AG04450 (cell line): ENCODE results near the gene TNNC1. TPM values are rescaled to one million over a fixed set of nuclear protein-coding genes. Genes with fewer than 3 reads are reported as not detected.

Source experiments
- CTCF ChIA-PET: fragments of 300-600, 350-600 bp; formaldehyde crosslinking; extraction: SDS; loops from one replicate; lab custom pipeline; 2022; ENCODE audit warnings: antibody characterized with exemption, inconsistent platforms; lab: Charles Lee
- POLR2A ChIA-PET: fragments of 350-600 bp; formaldehyde crosslinking; extraction: SDS; loops from one replicate; lab custom pipeline; 2021; ENCODE audit warnings: antibody characterized with exemption, inconsistent platforms; lab: Yijun Ruan, JAX
- DNase-seq: peaks from one replicate; pipeline ENCODE4 v3.0.0-alpha.2; 2011; ENCODE audit warnings: low read depth, low spot score
- H3K27ac ChIP-seq: one replicate; pipeline ENCODE4 v1.5.1; 2012; ENCODE audit warnings: low read depth, low read length, control low read depth
- H3K27me3 ChIP-seq: one replicate; pipeline ENCODE4 v1.6.0; 2012; ENCODE audit warnings: low read length; ENCODE audit not compliant: control insufficient read depth, insufficient read depth
- H3K4me3 ChIP-seq: 2 replicates; pipeline ENCODE4 v1.5.1; 2011; ENCODE audit warnings: mild to moderate bottlenecking, low read depth, low read length, control low read depth
- H3K9me3 ChIP-seq: 2 replicates; pipeline ENCODE4 v1.5.1; 2012; ENCODE audit warnings: low read length; ENCODE audit not compliant: control insufficient read depth, insufficient read depth
- polyA plus RNA-seq: library from polyadenylated mRNA; depleted of rRNA; stranded (reverse); fragments of >200 nt; gene quantifications from 2 replicates; pipeline ENCODE4 v1.2.3, GENCODE V29; 2011
- TF ChIP-seq, protein P1 (sequence below): IDR thresholded peaks from 2 replicates; pipeline ENCODE4 v1.5.1; 2011; ENCODE audit warnings: low read depth, low read length, control low read depth, inconsistent platforms

Gene TNNC1
- polyA plus RNA-seq, 1 experiment, result 1.7 TPM

DNA sequence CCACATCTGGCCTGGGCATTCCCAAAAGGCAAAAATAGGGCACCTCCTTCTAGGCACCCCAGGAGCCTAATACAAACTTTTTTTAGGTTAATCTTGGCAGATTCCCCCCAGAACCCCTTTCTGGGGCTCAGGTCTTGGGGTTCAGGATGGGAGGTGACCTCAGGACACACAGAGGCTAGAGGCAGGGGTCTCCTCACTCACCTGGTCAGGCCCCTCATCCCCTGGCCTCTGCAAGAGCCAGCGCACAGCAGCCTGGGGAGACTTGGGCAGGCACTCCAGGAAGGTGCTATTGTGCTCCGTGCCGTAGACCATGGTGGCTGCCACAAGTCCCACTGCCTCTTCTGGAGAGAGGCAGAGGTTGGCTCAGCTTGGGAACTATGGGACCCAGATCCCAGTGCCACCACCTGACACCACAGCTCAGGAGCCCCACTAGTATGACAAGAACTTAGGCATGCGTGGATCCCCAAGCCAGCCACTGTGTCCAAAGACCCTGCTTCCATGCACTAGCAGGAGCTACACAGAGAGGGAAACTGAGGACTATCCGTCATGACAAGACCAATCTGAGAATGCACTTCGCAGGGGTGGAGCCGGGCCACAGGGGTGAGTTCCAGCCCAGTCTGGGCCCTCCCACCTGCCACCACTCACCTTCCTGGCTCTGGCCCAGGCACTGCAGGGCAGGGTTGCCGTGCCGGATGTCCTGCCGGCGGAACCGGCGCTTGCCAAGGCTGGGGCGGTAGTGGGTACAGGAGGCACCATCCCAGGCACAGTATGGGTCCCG, 16.3 kb downstream of the TNNC1 start:
- H3K27ac ChIP-seq, result no peak overlapping the region
- no peak overlapping the region for H3K4me3 ChIP-seq
- CTCF ChIA-PET, result interaction anchor here (1.1 to 2.9 kb wide), 2 partner anchors 9 to 25 kb away, joined by 7 to 10 read pairs; no protein-coding TSS in a partner anchor
- DNase-seq, result no peak
- no peaks in the 10 kb centered on the region for H3K9me3 ChIP-seq
- POLR2A ChIA-PET, result no interaction called here
- peaks cover 18% of the 10 kb centered on the region for H3K27me3 ChIP-seq
- TF ChIP-seq, protein P1, sequence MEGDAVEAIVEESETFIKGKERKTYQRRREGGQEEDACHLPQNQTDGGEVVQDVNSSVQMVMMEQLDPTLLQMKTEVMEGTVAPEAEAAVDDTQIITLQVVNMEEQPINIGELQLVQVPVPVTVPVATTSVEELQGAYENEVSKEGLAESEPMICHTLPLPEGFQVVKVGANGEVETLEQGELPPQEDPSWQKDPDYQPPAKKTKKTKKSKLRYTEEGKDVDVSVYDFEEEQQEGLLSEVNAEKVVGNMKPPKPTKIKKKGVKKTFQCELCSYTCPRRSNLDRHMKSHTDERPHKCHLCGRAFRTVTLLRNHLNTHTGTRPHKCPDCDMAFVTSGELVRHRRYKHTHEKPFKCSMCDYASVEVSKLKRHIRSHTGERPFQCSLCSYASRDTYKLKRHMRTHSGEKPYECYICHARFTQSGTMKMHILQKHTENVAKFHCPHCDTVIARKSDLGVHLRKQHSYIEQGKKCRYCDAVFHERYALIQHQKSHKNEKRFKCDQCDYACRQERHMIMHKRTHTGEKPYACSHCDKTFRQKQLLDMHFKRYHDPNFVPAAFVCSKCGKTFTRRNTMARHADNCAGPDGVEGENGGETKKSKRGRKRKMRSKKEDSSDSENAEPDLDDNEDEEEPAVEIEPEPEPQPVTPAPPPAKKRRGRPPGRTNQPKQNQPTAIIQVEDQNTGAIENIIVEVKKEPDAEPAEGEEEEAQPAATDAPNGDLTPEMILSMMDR, result no peak

DNA sequence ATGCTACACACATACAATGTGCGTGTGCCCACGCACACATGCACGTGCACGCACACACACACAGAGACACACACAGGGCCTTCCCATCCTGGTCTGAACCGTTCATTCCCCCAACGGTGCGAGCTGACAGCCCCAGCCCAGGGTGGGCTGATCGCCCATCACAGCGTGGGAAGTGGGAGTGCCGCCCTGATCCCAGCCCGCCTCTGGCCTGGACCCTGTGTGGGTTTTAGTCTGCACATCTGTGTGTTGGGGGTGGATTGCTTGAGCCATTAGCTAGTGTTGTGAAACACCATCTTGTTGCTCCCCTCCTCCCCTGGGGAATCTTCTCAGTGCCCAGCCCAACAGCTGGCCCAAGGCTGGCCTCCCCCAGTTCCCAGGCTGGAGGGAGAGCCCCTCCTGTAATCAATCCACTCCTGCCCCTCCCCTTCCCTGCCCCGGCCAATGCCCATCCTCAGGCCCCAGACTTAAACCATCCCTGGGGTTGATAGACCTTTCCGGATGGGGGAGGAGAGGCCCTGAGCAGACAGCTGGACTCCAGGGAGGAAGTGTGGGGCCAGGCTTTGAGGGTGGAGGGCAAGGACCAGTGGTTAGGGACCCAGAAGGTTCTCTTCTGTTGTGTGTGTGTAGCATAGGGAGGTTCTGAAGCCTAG, 17.2 kb downstream of the TNNC1 start:
- peak; percentile 32 for DNase-seq
- ChIA-PET POLR2A (no interaction called here), CTCF (interaction anchor here (0.7 to 2.9 kb wide), 3 partner anchors 8 to 25 kb away, joined by 3 to 10 read pairs (median 3); no protein-coding TSS in a partner anchor)
- no peak overlapping the region for H3K27ac ChIP-seq
- TF ChIP-seq, protein P1, result no peak
- no peak overlapping the region for H3K4me3 ChIP-seq
- peaks cover 20% of the 10 kb centered on the region for H3K27me3 ChIP-seq
- no peaks in the 10 kb centered on the region for H3K9me3 ChIP-seq

DNA sequence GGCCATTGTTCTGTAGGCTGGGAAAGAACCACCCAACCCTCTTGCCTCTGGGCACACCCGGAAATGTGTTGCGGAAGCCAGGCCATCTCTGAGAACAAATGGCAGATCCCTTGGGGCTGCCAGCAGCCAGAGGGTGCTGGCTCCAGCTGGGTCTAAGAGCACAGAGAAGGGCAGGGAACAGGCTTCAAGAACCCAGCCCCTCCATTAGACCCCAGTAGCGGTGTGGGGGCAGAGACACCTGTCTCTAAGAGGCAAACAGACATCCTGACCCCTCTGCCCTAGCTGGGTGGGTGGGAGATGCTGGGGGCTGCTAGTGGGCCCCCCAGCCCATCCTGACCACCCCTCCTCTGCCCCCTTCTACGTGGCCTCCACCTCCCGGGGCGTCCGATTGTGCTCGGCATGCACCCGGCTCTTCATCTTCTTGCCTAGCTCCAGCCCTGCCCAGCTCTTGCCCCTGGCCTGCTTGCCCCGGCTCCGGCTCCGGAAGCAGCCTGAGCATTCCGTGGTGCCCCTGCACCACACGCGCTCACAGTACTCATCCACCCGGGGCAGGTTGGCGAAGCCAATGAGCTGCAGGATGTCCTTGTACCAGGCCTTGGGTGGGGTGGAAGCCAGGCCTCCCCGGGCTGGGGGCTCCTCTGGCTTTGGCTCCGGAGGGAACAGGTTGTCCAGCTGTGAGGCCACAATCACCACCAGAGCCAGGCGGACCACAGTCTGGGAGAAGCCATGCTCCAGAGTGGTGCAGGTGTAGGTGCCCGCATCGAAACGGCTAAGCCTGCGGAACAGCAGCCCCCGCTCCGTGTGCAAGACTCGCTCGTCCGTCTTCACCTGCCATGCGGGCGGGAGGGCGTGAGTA, 18.4 kb downstream of the TNNC1 start:
- no peak overlapping the region for H3K4me3 ChIP-seq
- POLR2A ChIA-PET, result interaction anchor here (0.5 kb wide), 1 partner anchor 443 kb away, joined by 3 read pairs; no protein-coding TSS in a partner anchor
- H3K27me3 ChIP-seq, result peaks cover 23% of the 10 kb centered on the region
- TF ChIP-seq, protein P1, result no peak
- H3K27ac ChIP-seq, result no peak overlapping the region
- no peak for DNase-seq
- H3K9me3 ChIP-seq, result no peaks in the 10 kb centered on the region
- CTCF ChIA-PET, result interaction anchor here (1.2 to 14.6 kb wide), 3 partner anchors 7 to 23 kb away, joined by 3 to 359 read pairs (median 10); partner anchors contain the start of gene SEMA3G

DNA sequence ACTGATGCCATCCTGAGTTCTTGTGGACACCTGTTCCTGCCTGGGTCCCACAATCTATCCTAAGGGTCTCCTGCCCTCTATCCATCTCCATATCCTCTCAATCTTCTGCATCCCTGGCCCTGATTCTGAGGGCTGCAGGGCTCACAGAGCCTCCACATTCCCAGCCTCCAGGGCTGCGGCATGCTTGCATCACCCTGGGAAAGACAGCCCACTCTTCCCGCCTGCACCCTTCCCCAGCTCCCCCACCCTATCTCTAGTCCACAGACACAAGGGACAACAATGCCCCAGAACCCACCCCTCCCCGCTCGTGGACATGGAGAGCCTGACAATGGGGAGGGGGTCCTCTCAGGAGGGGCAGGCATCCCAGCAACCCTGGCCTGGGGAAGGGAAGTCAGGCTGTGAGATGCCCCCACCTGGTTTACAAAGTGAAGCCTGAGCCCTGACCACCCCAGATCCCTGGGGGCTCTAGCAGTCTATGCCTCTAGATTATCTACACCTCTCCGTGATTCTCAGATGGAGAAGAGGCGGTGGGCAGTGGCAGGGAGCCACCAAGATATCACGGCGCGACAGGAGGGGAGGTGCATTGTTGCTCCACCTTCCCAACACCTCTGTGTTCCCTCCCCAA, 19.2 kb downstream of the TNNC1 start:
- TF ChIP-seq, protein P1, result no peak
- ChIA-PET CTCF (interaction anchor here (1.5 to 14.6 kb wide), 2 partner anchors 12 to 22 kb away, joined by 4 to 359 read pairs; partner anchors contain the start of gene SEMA3G), POLR2A (interaction anchor here (1.1 kb wide), 1 partner anchor 22 kb away, joined by 3 read pairs; no protein-coding TSS in a partner anchor)
- DNase-seq, result no peak
- Histone ChIP-seq H3K9me3 (no peaks in the 10 kb centered on the region), H3K4me3 (no peak overlapping the region), H3K27me3 (peaks cover 23% of the 10 kb centered on the region), H3K27ac (no peak overlapping the region)
